HepG2 (cell line): ENCODE results near the gene ABCG2. TPM values are rescaled to one million over a fixed set of nuclear protein-coding genes. Genes with fewer than 3 reads are reported as not detected.

Source experiments
- ATAC-seq: fragments of 200-7000 bp; cut with Tn5 transposase; 3 replicates; pipeline ENCODE4 v1.9.1; 2020; ENCODE audit warnings: mild to moderate bottlenecking, moderate library complexity
- BruUV-seq: library from RNA; stranded (reverse); fragments of 400-500 nt; replicated peaks from 2 replicates; lab custom pipeline; 2021; lab: Mats Ljungman, UMichigan
- CTCF ChIA-PET: fragments of 300-600 bp; formaldehyde crosslinking; extraction: SDS; loops from one replicate; lab custom pipeline; 2021; ENCODE audit warnings: low total read pairs, inconsistent platforms, low intra/inter-chr PET ratio; lab: Yijun Ruan, JAX
- POLR2A ChIA-PET: fragments of 350-600 bp; sonication (Branson Sonifier 250); formaldehyde crosslinking; loops from one replicate; lab custom pipeline; 2020; ENCODE audit warnings: antibody characterized with exemption, inconsistent platforms; lab: Yijun Ruan, JAX
- DNase-seq: peaks from one replicate; pipeline ENCODE4 v3.0.0-alpha.2; 2015; ENCODE audit warnings: low spot score
- FAIRE-seq: peaks from 3 replicates; lab custom pipeline; 2011; peaks lifted over from hg19 to GRCh38; lab: Jason Lieb, UNC
- H2AFZ ChIP-seq: one replicate; pipeline ENCODE4 v1.6.1; 2011; ENCODE audit warnings: low read length, inconsistent platforms
- H3K27ac ChIP-seq: fragments of 300-600 bp; 3 replicates; pipeline ENCODE4 v1.8.0; 2011; ENCODE audit warnings: mixed run types, mild to moderate bottlenecking, mixed read lengths, low read length, inconsistent platforms; ENCODE audit not compliant: insufficient read depth; ENCODE audit errors: extremely low read length
- H3K27me3 ChIP-seq, 2 experiments: fragments of 200-600 bp in 1 of 2; 2 replicates in 1 of 2; 3 replicates in 1 of 2; pipeline versions ENCODE4 v1.6.0 to v1.8.0; 2011; ENCODE audit warnings: low read length in 2 of 2, mild to moderate bottlenecking in 2 of 2, moderate library complexity in 2 of 2, inconsistent platforms in 1 of 2; ENCODE audit not compliant: insufficient read depth in 2 of 2, control insufficient read depth in 1 of 2
- H3K36me3 ChIP-seq, 2 experiments: fragments of 200-600 bp in 1 of 2; replicated peaks in 1 of 2; 2 replicates in 1 of 2; 3 replicates in 1 of 2; pipeline versions ENCODE4 v1.5.1 to v1.8.0; 2011; ENCODE audit warnings: low read length in 2 of 2, inconsistent platforms in 1 of 2; ENCODE audit not compliant: insufficient read depth in 2 of 2, control insufficient read depth in 1 of 2
- H3K4me1 ChIP-seq: 2 replicates; pipeline ENCODE4 v1.5.1; 2012; ENCODE audit warnings: low read length, inconsistent platforms; ENCODE audit not compliant: insufficient read depth
- H3K4me2 ChIP-seq: 2 replicates; pipeline ENCODE4 v1.6.0; 2011; ENCODE audit warnings: low read depth, low read length, inconsistent platforms
- H3K4me3 ChIP-seq, 3 experiments: fragments of 200-600 bp in 1 of 3; sonication (generic), shearing (Covaris generic) in 1 of 3; replicated peaks in 1 of 3; 2 replicates each; pipeline ENCODE4 v1.5.1; 2011 to 2016; ENCODE audit warnings: low read length in 3 of 3, inconsistent platforms in 2 of 3, low read depth in 2 of 3, mild to moderate bottlenecking in 2 of 3, control low read depth in 1 of 3, mixed read lengths in 1 of 3; ENCODE audit not compliant: insufficient read depth in 1 of 3
- H3K79me2 ChIP-seq: one replicate; pipeline ENCODE4 v1.6.1; 2011; ENCODE audit warnings: low read length, inconsistent platforms; ENCODE audit not compliant: insufficient read depth
- H3K9ac ChIP-seq: 2 replicates; pipeline ENCODE4 v1.6.0; 2011; ENCODE audit warnings: mild to moderate bottlenecking, low read depth, low read length, inconsistent platforms; ENCODE audit not compliant: insufficient read depth
- H3K9me3 ChIP-seq: 2 replicates; pipeline ENCODE4 v1.5.1; 2012; ENCODE audit warnings: mild to moderate bottlenecking, low read length
- H4K20me1 ChIP-seq: 2 replicates; pipeline ENCODE4 v1.6.0; 2011; ENCODE audit warnings: inconsistent platforms, mild to moderate bottlenecking, low read length, moderate library complexity; ENCODE audit not compliant: insufficient read depth
- MAFF ChIP-seq: IDR thresholded peaks from 2 replicates; pipeline ENCODE4 v1.6.1; 2011; ENCODE audit warnings: low read depth, low read length, improper control_type of control experiment
- MAFK ChIP-seq, 2 experiments: IDR thresholded peaks in 1 of 2; conservative IDR thresholded peaks in 1 of 2; 2 replicates each; pipeline ENCODE4 v1.6.1; 2011; ENCODE audit warnings: improper control_type of control experiment in 2 of 2, low read length in 2 of 2
- MED13 ChIP-seq: sonication (generic); formaldehyde crosslinking; IDR thresholded peaks from 2 replicates; pipeline ENCODE4 v1.5.0; 2020; ENCODE audit warnings: missing genetic modification reagents
- MYNN ChIP-seq: sonication (generic); formaldehyde crosslinking; IDR thresholded peaks from 2 replicates; pipeline ENCODE4 v1.4.0; 2020; ENCODE audit warnings: mild to moderate bottlenecking, low read depth, missing genetic modification reagents
- NFE2L2 ChIP-seq: fragments of 150-350 bp; IDR thresholded peaks from 2 replicates; pipeline ENCODE4 v1.6.1; 2014; ENCODE audit warnings: low read length
- PHF20 ChIP-seq: sonication (generic); formaldehyde crosslinking; IDR thresholded peaks from 2 replicates; pipeline ENCODE4 v1.5.0; 2020; ENCODE audit warnings: mild to moderate bottlenecking, missing genetic modification reagents
- TEAD3 ChIP-seq: optimal IDR thresholded peaks from 2 replicates; pipeline ENCODE3; 2016; ENCODE audit warnings: borderline replicate concordance
- ZKSCAN5 ChIP-seq: sonication (generic); formaldehyde crosslinking; IDR thresholded peaks from 2 replicates; pipeline ENCODE4 v1.5.1; 2020; ENCODE audit warnings: mild to moderate bottlenecking, missing genetic modification reagents
- ZNF234 ChIP-seq: sonication (generic); formaldehyde crosslinking; conservative IDR thresholded peaks from 2 replicates; pipeline ENCODE4 v1.5.1; 2020; ENCODE audit warnings: mild to moderate bottlenecking, missing genetic modification reagents
- ZNF382 ChIP-seq: sonication (generic); formaldehyde crosslinking; IDR thresholded peaks from 2 replicates; pipeline ENCODE4 v1.5.0; 2020; ENCODE audit warnings: missing genetic modification reagents, mild to moderate bottlenecking, borderline replicate concordance
- ZNF460 ChIP-seq: sonication (generic); formaldehyde crosslinking; IDR thresholded peaks from 2 replicates; pipeline ENCODE4 v1.5.1; 2020; ENCODE audit warnings: missing genetic modification reagents, mild to moderate bottlenecking, borderline replicate concordance
- ZNF547 ChIP-seq: sonication (generic); formaldehyde crosslinking; IDR thresholded peaks from 2 replicates; pipeline ENCODE4 v1.5.1; 2020; ENCODE audit warnings: mild to moderate bottlenecking, missing genetic modification reagents
- ZNF83 ChIP-seq: sonication (generic); formaldehyde crosslinking; IDR thresholded peaks from 2 replicates; pipeline ENCODE4 v1.4.0; 2020; ENCODE audit warnings: missing genetic modification reagents, mild to moderate bottlenecking, borderline replicate concordance
- WGBS: methylation state at CpG from one replicate; pipeline ENCODE4 v1.1.6; 2017; ENCODE audit warnings: low lambda C conversion rate; 5-methylcytosine and 5-hydroxymethylcytosine counted together
- in situ Hi-C: cut with HindIII; loops from 2 replicates; pipeline ENCODE4 v1.10.0; 2017; ENCODE audit warnings: low pct_unique_long_range_greater_than_20kb; ENCODE audit not compliant: extremely low pct_ligation_motif_present
- intact Hi-C: fragments of 100-400 bp; cut with micrococcal nuclease; formaldehyde crosslinking; loops from one replicate; pipeline ENCODE4 v1.10.0; 2022; ENCODE audit not compliant: unreplicated experiment
- polyA plus RNA-seq, 8 experiments: library from polyadenylated mRNA; depleted of rRNA in 3 of 8; stranded (reverse) in 7 of 8; unstranded in 1 of 8; fragments of >200 nt; fragmentation: Illumina TruSeq in 4 of 8; extraction: Trizol in 4 of 8; gene quantifications; 2 replicates each; pipeline versions ENCODE4 v1.2.1 to v1.2.3, GENCODE V29; 2011 to 2016; ENCODE audit warnings: low read depth in 4 of 8, missing spikeins in 1 of 8, mixed read lengths in 1 of 8; ENCODE audit not compliant: insufficient read depth in 1 of 8
- total RNA-seq, 5 experiments: library from RNA; depleted of rRNA; stranded (reverse); fragments of >200 nt; fragmentation: Illumina TruSeq; extraction: Trizol; gene quantifications; 2 replicates each; pipeline ENCODE4 v1.2.3, GENCODE V29; 2016; ENCODE audit warnings: low read depth in 1 of 5
- TF ChIP-seq, protein P1 (sequence below): sonication (generic); formaldehyde crosslinking; IDR thresholded peaks from 2 replicates; pipeline ENCODE4 v1.5.1; 2020; ENCODE audit warnings: missing genetic modification reagents, mild to moderate bottlenecking, borderline replicate concordance
- TF ChIP-seq, protein P2 (sequence below): sonication (generic); formaldehyde crosslinking; IDR thresholded peaks from 2 replicates; pipeline ENCODE4 v1.8.1; 2022; ENCODE audit warnings: low read depth, mild to moderate bottlenecking, missing genetic modification reagents

Gene ABCG2
- total and polyA plus RNA-seq, 2 of the 13 experiments (the other 11 are each of a cell fraction or from before 2014, with no cell fraction given): 10.0 to 15.7 TPM

DNA sequence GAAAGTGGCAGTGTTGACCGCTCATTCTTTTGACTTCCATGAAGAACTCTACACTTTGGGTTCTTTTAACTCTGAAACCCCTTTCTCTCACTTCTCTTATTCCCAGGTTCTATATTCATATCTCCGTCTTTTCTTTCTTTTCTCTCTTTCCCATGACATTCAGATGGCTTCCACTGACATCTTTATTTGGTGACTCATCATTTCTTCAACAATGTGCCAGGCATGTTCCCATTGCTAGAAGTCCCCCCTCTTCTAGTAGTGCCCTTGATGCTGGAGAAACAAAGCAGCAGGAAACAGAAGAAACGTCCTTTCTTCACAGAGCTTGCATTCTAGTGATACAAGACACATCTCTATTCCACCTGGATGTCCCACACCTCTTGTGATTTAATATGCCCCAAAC, 117.7 kb downstream of the ABCG2 start:
- POLR2A ChIA-PET: no interaction called here
- no peak for DNase-seq
- FAIRE-seq: no peak
- no peak for ATAC-seq
- H3K4me2 ChIP-seq: no peak overlapping the region
- WGBS: 88% methylated on average over 3 of the region's 3 CpGs
- no TSS peak for BruUV-seq
- no peak overlapping the region for H3K27ac ChIP-seq
- no peaks in the 10 kb centered on the region for H3K27me3 ChIP-seq
- CTCF ChIA-PET: no interaction called here
- no peaks in the 10 kb centered on the region for H3K9me3 ChIP-seq
- in situ Hi-C loops: no loop called here
- no peaks in the 10 kb centered on the region for H4K20me1 ChIP-seq
- H3K9ac ChIP-seq: no peak overlapping the region
- peaks cover 10 to 54% of the 10 kb centered on the region in 2 experiments; a peak in 4 of 5 replicates for H3K36me3 ChIP-seq
- intact Hi-C loops: no loop called here
- peaks cover 16% of the 10 kb centered on the region for H3K4me1 ChIP-seq
- H3K4me3 ChIP-seq: no peak overlapping the region
- TF ChIP-seq ZNF83 (CRISPR knock-in tag) (no peak), MYNN (no peak), MED13 (no peak), ZNF382 (CRISPR knock-in tag) (no peak), PHF20 (no peak), ZNF547 (CRISPR knock-in tag) (no peak), ZNF234 (CRISPR knock-in tag) (no peak), MAFK (conservative IDR thresholded peaks at IDR 0.05 in 1 of 2, IDR thresholded peaks at IDR 0.05 in 1 of 2; ENCODE audit: low read length in 2 of 2) (peak; percentile 70 to 74), NFE2L2 (0 out of 2 replicates have a peak, but pooled peaks have one; percentile 45), MAFF (peak; percentile 65), TEAD3 (no peak), ZNF460 (no peak), ZKSCAN5 (CRISPR knock-in tag) (no peak)
- TF ChIP-seq, protein P1, sequence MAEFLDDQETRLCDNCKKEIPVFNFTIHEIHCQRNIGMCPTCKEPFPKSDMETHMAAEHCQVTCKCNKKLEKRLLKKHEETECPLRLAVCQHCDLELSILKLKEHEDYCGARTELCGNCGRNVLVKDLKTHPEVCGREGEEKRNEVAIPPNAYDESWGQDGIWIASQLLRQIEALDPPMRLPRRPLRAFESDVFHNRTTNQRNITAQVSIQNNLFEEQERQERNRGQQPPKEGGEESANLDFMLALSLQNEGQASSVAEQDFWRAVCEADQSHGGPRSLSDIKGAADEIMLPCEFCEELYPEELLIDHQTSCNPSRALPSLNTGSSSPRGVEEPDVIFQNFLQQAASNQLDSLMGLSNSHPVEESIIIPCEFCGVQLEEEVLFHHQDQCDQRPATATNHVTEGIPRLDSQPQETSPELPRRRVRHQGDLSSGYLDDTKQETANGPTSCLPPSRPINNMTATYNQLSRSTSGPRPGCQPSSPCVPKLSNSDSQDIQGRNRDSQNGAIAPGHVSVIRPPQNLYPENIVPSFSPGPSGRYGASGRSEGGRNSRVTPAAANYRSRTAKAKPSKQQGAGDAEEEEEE (CRISPR knock-in tag): no peak
- TF ChIP-seq, protein P2, sequence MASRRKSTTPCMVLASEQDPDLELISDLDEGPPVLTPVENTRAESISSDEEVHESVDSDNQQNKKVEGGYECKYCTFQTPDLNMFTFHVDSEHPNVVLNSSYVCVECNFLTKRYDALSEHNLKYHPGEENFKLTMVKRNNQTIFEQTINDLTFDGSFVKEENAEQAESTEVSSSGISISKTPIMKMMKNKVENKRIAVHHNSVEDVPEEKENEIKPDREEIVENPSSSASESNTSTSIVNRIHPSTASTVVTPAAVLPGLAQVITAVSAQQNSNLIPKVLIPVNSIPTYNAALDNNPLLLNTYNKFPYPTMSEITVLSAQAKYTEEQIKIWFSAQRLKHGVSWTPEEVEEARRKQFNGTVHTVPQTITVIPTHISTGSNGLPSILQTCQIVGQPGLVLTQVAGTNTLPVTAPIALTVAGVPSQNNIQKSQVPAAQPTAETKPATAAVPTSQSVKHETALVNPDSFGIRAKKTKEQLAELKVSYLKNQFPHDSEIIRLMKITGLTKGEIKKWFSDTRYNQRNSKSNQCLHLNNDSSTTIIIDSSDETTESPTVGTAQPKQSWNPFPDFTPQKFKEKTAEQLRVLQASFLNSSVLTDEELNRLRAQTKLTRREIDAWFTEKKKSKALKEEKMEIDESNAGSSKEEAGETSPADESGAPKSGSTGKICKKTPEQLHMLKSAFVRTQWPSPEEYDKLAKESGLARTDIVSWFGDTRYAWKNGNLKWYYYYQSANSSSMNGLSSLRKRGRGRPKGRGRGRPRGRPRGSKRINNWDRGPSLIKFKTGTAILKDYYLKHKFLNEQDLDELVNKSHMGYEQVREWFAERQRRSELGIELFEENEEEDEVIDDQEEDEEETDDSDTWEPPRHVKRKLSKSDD (CRISPR knock-in tag): no peak
- TF ChIP-seq, all 625 proteins: peak for 3
- no peak overlapping the region for H2AFZ ChIP-seq
- no peaks in the 10 kb centered on the region for H3K79me2 ChIP-seq
